Epithelial cell of proximal tubule (primary cell): Measurements from ENCODE around the gene PHF10. TPM values are rescaled to one million over a fixed set of nuclear protein-coding genes. Genes with fewer than 3 reads are reported as not detected.
"Not testable (repeated sequence)": the region's sequence is repeated elsewhere in the genome, so short reads cannot be mapped to it uniquely, and the experiment has no call there.

Experiments used
- DNase-seq: peaks from one replicate; pipeline ENCODE4 v3.0.0-alpha.2; 2011; ENCODE audit warnings: low read depth
- H3K4me3 ChIP-seq: 2 replicates; pipeline ENCODE4 v1.5.1; 2011; ENCODE audit warnings: low read depth, mild to moderate bottlenecking, low read length
- total RNA-seq: library from RNA; depleted of rRNA; stranded (reverse); fragments of >200 nt; gene quantifications from 2 replicates; pipeline ENCODE4 v1.2.3, GENCODE V29; 2015
- TF ChIP-seq, protein P1 (sequence below): conservative IDR thresholded peaks from 2 replicates; pipeline ENCODE4 v1.5.1; 2012; ENCODE audit warnings: low read depth, mild to moderate bottlenecking, low read length

Gene PHF10
- 23.1 and 24.5 TPM in 2 replicates for total RNA-seq

DNA sequence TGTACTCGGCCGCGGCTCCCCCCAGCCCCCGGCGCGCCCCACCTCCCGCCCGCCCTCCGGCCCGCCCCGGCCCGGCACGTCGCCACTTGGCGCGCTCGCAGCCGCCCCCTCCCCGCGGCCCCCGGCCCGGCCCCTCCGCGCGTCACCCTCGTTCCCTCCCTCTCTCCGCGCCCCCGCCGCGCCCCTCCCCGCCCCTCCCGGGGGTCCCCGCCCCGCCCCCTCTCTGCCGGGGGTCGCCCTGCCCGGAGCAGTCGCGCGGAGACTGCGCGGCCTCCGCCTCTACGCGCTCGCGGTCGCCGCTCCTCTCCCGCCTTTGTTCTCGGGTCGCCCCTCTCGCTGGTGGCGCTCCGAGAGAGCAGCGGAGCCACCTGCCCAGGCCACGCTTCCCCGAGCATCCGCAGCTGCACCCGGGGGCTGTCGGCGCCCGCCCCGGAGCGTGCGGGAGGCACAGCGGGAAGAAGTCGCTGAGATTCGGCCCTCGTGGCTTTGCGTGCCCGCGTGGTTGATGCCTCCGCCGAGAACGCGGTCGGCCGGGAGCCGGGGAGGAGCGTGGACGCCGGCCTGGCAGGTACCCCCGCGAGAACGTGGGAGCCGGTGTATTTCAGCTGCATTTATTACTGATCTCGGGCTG is at the start of gene PHF10:
Gene PHF10 (minus strand): TSS at position 7 of the 631 bp plus-strand sequence. CDS start 569 bp downstream, outside the sequence.
- H3K4me3 ChIP-seq = peak within 1 kb of the TSS; percentile 74
- TF ChIP-seq, protein P1, sequence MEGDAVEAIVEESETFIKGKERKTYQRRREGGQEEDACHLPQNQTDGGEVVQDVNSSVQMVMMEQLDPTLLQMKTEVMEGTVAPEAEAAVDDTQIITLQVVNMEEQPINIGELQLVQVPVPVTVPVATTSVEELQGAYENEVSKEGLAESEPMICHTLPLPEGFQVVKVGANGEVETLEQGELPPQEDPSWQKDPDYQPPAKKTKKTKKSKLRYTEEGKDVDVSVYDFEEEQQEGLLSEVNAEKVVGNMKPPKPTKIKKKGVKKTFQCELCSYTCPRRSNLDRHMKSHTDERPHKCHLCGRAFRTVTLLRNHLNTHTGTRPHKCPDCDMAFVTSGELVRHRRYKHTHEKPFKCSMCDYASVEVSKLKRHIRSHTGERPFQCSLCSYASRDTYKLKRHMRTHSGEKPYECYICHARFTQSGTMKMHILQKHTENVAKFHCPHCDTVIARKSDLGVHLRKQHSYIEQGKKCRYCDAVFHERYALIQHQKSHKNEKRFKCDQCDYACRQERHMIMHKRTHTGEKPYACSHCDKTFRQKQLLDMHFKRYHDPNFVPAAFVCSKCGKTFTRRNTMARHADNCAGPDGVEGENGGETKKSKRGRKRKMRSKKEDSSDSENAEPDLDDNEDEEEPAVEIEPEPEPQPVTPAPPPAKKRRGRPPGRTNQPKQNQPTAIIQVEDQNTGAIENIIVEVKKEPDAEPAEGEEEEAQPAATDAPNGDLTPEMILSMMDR = no peak
- no peak for DNase-seq

DNA sequence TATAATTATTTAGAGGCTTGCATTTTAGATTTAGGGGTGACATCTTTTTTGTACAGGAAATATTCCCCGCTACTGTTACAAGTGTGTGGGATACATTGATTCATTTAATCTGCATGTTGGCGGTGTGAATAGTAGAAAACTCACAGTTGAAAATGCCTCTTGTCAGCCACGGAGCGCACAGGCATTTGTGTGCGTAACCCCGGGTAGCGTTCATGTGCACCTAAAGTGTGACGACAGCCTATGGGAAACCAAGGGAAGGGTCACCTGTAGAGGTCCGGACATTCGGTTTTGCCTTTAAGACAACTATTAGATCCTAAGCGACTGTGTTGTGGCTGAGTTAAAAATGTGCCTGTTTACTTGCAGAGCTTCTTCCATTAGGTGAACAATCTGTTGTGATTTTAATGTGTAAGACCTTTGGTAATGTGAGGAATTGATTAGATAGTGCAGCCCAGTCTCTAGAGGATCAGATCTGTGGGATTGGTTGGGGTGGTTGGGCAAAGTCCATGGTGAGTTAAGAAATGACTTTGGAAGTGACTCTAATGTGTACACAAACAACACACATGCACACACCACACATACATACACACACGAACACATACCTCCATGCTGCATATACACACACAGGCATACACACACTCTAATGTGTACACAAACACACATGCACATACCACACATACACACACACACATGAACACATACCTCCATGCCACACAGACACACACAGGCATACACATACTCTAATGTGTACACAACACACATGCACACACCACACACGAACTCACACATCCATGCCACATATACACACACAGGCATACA is 42.8 kb upstream of the PHF10 start:
- H3K4me3 ChIP-seq = no peak overlapping the region
- no peak for DNase-seq
- TF ChIP-seq, protein P1 = no peak

DNA sequence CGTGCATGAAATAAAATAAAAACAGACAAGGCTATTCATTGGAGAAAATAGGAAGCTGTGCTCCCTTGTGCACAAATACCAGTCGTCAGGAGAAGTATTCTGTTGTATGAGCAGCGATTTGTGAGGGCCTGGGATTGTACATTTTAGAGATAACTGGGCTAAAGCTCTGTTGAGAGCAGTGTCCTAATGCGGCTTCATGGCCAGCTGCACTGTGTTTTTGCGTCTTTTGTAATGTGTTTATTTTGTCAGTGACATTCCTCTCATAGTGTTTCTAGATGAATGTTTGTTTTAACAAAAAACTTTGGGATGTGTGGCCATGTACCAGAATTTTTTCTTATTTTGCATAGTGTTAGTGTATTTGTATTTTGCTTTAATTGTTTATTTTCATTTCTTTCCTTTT is 41.9 kb upstream of the PHF10 start:
- no peak overlapping the region for H3K4me3 ChIP-seq
- TF ChIP-seq, protein P1 = no peak
- no peak for DNase-seq

DNA sequence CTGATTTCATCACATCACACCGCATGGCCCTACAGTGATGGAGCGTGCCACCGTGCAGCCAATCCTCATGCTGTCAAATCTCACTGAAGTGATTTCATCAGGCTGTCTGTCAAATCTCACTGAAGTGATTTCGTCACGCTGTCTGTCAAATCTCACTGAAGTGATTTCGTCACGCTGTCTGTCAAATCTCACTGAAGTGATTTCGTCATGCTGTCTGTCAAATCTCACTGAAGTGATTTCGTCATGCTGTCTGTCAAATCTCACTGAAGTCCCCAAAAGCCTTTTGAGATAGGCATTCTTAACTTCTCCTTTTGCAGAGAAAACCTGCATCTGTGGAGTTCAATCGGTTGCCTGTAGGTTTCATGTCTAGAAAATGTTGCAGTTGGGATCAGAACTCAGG is 41.5 kb upstream of the PHF10 start:
- not testable (repeated sequence) for DNase-seq, H3K4me3 ChIP-seq

DNA sequence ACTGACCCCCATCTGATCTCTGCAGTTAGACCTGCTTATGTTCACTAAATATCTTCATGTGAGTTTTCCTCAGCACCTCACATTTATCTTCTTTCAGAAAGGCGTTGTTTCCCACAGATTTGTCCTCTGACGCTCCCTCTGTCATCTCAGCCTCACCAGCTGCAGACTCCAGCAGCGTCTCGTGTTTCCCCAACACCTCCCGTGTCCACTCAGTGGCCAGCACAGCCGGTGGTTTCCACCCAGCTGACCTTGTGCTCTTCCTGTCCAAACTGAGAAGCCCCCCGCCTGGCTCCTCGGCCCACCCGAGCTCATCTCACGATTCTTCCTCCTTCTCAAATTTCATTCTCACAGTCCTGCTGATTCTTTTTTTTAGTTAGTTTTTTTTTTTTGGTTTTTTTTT is 39.6 kb upstream of the PHF10 start:
- DNase-seq = no peak
- H3K4me3 ChIP-seq = no peak overlapping the region
- TF ChIP-seq, protein P1 = no peak

DNA sequence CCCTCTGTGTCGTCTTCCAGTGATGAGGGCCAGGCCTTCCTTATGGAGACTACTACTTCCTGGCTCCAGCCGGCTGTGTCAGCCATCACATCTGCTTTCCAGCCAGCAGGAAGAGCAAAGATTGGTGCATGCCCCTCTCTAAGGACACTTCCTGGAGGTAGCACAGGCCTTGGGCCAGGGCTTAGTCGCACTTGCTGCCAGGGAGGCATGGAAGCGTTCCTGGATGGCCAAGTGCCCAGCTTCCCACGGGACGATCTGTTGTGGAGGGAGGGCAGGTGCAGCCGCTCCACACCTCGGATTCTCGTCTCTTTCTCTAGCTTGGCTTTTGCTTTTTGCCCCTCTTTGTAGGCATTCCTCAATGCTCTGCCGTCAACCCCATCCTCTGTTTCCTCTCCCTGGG is 39.0 kb upstream of the PHF10 start:
- H3K4me3 ChIP-seq = no peak overlapping the region
- TF ChIP-seq, protein P1 = no peak
- DNase-seq = no peak

DNA sequence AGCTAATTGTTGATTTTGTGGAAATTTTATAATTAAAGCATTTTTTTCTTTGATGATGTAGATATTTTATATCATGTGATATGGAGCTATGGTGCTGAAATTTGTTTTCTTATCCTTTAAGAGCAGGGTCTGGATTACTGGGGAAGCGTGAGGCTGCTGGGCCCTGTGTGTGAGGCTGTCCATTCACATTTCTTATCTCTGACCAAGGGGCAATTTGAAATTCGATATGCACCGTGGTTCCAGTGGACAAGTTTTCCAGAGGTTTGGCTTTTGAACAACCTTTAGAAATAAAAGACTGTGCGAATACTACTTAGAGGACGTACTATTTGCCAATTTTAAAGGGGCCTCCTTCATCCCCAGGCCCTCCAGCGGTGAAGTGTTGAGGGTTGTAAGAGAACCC is 30.9 kb upstream of the PHF10 start:
- DNase-seq = no peak
- TF ChIP-seq, protein P1 = no peak
- no peak overlapping the region for H3K4me3 ChIP-seq
